HL-60 (cell line): ENCODE data around the gene HECW1.

ENCODE experiments used
- DNase-seq, 2 experiments: peaks; one replicate each; pipeline ENCODE4 v3.0.0-alpha.2; 2010 to 2020; ENCODE audit warnings: low read depth in 1 of 2, low spot score in 1 of 2
- H3K27ac ChIP-seq: fragments of 250-450 bp; sonication (Bioruptor Pico); replicated peaks from 2 replicates; pipeline ENCODE4 v1.5.1; 2020; ENCODE audit warnings: mild to moderate bottlenecking, moderate library complexity
- H3K27me3 ChIP-seq: fragments of 250-450 bp; sonication (Bioruptor Pico); 2 replicates; pipeline ENCODE4 v1.5.1; 2021; ENCODE audit warnings: mild to moderate bottlenecking, moderate library complexity; ENCODE audit not compliant: insufficient read depth, poor library complexity, severe bottlenecking
- H3K4me3 ChIP-seq: replicated peaks from 2 replicates; pipeline ENCODE4 v1.5.1; 2011; ENCODE audit warnings: mild to moderate bottlenecking, control low read depth, low read length; ENCODE audit not compliant: insufficient read depth
- CTCF ChIP-seq: IDR thresholded peaks from one replicate; pipeline ENCODE4 v1.5.1; 2011; ENCODE audit warnings: low read length, control low read depth, inconsistent platforms; ENCODE audit not compliant: insufficient read depth
- GABPA ChIP-seq: IDR thresholded peaks from 2 replicates; pipeline ENCODE4 v1.6.1; 2012; ENCODE audit warnings: low read depth
- POLR2AphosphoS5 ChIP-seq: IDR thresholded peaks from 2 replicates; pipeline ENCODE4 v1.6.1; 2012; ENCODE audit warnings: low read depth
- REST ChIP-seq: IDR thresholded peaks from 2 replicates; pipeline ENCODE4 v1.6.1; 2012; ENCODE audit warnings: low read depth; ENCODE audit not compliant: insufficient replicate concordance
- SPI1 ChIP-seq: IDR thresholded peaks from 2 replicates; pipeline ENCODE4 v1.6.1; 2012; ENCODE audit warnings: low read depth, mild to moderate bottlenecking, borderline replicate concordance

HECW1 gene

GRCh38 chr7:43528576-43529354 lies 416.3 kb downstream of the HECW1 start:
- H3K27me3 ChIP-seq: no peaks in the 10 kb centered on the region
- no peak overlapping the region for H3K4me3 ChIP-seq
- no peak for DNase-seq
- no peak overlapping the region for H3K27ac ChIP-seq
- no peak for TF ChIP-seq REST
- TF ChIP-seq CTCF: no peak
- no peak for TF ChIP-seq SPI1
- no peak for TF ChIP-seq POLR2AphosphoS5
- no peak for TF ChIP-seq GABPA

- H3K4me3 ChIP-seq: no peak overlapping the region
- H3K27ac ChIP-seq: no peak overlapping the region
- TF ChIP-seq SPI1: no peak
- H3K27me3 ChIP-seq: no peaks in the 10 kb centered on the region
- DNase-seq: no peak
Observed at GRCh38 chr7:43530553-43531410, 418.3 kb downstream of the HECW1 start.

GRCh38 chr7:43531700-43532099 lies 419.3 kb downstream of the HECW1 start:
- DNase-seq: no peak
- TF ChIP-seq REST: no peak
- no peak for TF ChIP-seq POLR2AphosphoS5
- no peak for TF ChIP-seq CTCF
- no peak for TF ChIP-seq SPI1
- TF ChIP-seq GABPA: no peak
- Histone ChIP-seq H3K27me3 (no peaks in the 10 kb centered on the region), H3K27ac (no peak overlapping the region), H3K4me3 (no peak overlapping the region)

GRCh38 chr7:43533801-43534479 lies 421.5 kb downstream of the HECW1 start:
- no peak overlapping the region for H3K4me3 ChIP-seq
- DNase-seq: no peak
- no peaks in the 10 kb centered on the region for H3K27me3 ChIP-seq
- H3K27ac ChIP-seq: no peak overlapping the region
- TF ChIP-seq CTCF (no peak), GABPA (no peak), SPI1 (no peak), REST (no peak), POLR2AphosphoS5 (no peak)
